Mesenteric fat pad (tissue), 1 donor: ENCODE measurements around the gene KRTAP21-1. TPM values are rescaled to one million over a fixed set of nuclear protein-coding genes. Genes with fewer than 3 reads are reported as not detected.

Experiments used
- total RNA-seq: library from RNA; stranded (reverse); fragmentation: NEBNext Ultra II Directional; extraction: Animal tissue kit (Norgen Biotek cat#: 25700); gene quantifications from one replicate; pipeline ENCODE4 v1.2.1, GENCODE V29; 2021
- donor health status: DM: yes; HTN: yes; CAD: no.

Gene KRTAP21-1
- total RNA-seq, 1 donor from 2014 or later: not detected

Other genes starting within 250 kb of the KRTAP21-1 start
- not detected for gene KRTAP19-6, start 213.6 kb downstream of the KRTAP21-1 start, total RNA-seq
- gene KRTAP19-7, start 194.1 kb downstream of the KRTAP21-1 start, total RNA-seq: not detected
- gene KRTAP22-2, start 165.0 kb downstream of the KRTAP21-1 start, total RNA-seq: not detected
- not detected for gene KRTAP6-3, start 163.0 kb downstream of the KRTAP21-1 start, total RNA-seq
- gene KRTAP6-2, start 156.5 kb downstream of the KRTAP21-1 start, total RNA-seq: not detected
- gene KRTAP22-1, start 154.3 kb downstream of the KRTAP21-1 start, total RNA-seq: not detected
- not detected for gene KRTAP6-1, start 141.5 kb downstream of the KRTAP21-1 start, total RNA-seq
- not detected for gene KRTAP20-1, start 139.0 kb downstream of the KRTAP21-1 start, total RNA-seq
- not detected for gene KRTAP20-4, start 134.8 kb downstream of the KRTAP21-1 start, total RNA-seq
- gene KRTAP20-2, start 120.2 kb downstream of the KRTAP21-1 start, total RNA-seq: not detected
- gene KRTAP20-3, start 112.6 kb downstream of the KRTAP21-1 start, total RNA-seq: not detected
- not detected for gene KRTAP21-3, start 36.7 kb downstream of the KRTAP21-1 start, total RNA-seq
- gene KRTAP21-2, start 8.2 kb downstream of the KRTAP21-1 start, total RNA-seq: not detected
- not detected for gene KRTAP8-1, start 57.8 kb upstream of the KRTAP21-1 start, total RNA-seq
- gene KRTAP7-1, start 74.3 kb upstream of the KRTAP21-1 start, total RNA-seq: not detected
- gene KRTAP11-1, start 126.2 kb upstream of the KRTAP21-1 start, total RNA-seq: not detected